NK-92 treated with Interleukin-12 subunit alpha and Interleukin-12 subunit beta, amount 100 ng/mL, for 24 hours (cell line): ENCODE results near the gene TOMM34.
A peak's percentile ranks its signal among the peaks of the same experiment; 100 is the strongest.

Experiments
- DNase-seq: peaks from one replicate; lab custom pipeline; 2025; lab: John Stamatoyannopoulos, UW

Gene TOMM34, protein sequence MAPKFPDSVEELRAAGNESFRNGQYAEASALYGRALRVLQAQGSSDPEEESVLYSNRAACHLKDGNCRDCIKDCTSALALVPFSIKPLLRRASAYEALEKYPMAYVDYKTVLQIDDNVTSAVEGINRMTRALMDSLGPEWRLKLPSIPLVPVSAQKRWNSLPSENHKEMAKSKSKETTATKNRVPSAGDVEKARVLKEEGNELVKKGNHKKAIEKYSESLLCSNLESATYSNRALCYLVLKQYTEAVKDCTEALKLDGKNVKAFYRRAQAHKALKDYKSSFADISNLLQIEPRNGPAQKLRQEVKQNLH

DNA sequence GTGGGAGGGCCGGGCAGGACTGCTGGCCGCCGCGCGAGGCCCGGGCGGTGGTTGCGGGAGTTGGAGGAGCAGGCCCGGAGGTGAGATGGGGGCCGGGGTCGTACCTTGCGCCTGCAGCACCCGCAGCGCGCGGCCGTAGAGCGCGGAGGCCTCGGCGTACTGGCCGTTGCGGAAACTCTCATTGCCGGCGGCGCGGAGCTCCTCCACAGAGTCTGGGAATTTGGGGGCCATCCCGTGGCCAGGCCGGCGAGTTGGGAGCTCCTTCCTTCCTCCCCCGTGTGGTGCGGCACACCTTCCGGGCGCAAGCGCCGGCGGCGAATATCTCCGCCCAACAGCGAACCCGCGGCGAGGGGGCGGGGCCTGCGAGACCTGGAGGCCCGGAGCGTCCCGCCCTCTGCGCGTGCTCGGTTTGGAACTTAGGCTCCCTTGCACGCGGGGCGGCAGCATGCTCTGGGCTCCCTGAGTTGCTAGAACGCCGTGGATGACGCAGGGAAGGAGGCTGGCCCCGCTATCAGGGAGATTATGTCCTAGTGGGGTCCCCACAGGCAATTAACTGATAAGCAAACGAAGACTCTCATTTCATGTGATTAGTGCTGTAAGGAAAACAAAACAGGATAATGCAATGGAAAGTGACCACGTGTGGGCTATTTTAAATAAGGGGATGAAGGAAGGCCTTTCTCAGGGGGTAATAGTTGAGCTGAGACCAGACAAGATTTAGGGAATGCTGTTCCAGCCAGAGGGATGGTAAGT lies at the start of gene TOMM34:
TOMM34 (minus strand) TSS at position 295 of the 750 bp plus-strand sequence; CDS start at position 231, 64 bp downstream.
- DNase-seq, result peak; percentile 94

DNA sequence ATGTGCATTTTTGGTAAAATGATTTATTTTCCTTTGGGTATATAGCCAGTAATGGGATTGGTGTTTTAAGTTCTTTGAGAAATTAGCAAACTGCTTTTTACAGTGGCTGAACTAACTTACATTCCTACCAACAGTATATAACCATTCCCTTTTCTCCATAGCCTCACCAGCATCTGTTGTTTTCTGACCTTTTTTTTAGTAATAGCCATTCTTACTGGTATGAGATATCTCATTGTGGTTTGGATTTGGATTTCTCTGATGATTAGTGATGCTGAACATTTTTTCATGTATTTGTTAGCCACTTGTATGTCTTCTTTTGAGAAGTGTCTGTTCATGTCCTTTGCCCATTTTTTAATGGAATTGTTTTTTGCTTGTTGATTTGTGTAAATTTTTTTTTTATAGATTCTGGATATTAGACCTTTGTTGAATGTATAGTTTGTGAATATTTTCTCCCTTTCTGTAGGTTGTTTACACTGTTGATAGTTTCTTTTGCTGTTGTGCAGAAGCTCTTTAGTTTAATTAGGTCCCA lies 48.4 kb upstream of the TOMM34 start:
- no peak for DNase-seq

DNA sequence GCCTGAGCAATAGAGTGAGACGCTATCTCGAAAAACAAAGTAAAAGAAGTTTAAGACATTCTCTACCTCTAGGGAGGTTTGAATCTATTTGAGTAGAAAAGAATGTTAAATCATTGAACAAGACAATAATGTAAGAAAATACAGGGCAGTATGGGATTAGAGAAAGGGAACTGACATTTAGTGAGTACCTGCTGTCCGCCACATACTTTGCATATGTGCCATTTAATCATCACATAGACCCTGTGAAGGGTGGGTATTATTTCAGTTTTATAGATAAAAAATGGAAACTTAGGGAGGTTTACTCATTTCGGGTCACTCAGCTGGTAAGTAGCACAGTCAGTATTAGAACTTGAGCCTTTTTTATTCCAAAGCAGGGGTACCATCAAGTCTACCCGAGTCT lies 37.5 kb upstream of the TOMM34 start:
- DNase-seq, result no peak

DNA sequence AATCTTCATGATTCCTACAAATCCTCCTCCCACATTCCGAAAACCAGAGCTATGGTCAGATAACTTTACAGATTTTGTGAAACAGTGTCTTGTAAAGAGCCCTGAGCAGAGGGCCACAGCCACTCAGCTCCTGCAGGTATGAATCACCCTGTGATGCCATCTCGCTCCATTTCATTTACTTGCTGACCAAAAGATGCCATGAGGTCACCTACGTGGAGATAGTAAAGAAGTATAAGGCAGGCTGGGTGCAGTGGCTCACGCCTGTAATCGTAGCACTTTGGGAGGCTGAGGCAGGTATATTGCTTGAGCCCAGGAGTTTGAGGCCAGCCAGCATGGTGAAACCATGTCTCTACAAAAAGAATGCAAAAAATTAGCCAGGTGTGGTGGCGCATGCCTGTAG lies 37.0 kb upstream of the TOMM34 start:
- no peak for DNase-seq

DNA sequence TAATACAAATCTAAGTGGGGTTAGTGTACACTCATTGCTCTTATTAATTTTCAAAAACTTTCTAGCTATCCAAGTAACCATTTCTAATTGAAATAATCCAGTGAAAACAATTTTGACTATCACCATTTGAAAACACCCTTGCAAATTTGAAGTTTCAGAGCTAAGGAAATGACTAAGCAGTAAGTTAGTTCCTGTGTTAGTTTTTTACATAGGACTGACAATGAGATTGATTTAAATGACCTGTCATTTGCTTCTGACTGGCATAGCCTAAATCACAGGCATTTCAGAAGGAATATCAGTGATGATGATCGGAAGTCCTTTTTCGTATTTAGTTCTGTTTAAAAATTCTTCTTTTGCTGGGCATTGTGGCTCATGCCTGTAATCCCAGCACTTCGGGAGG lies 33.1 kb upstream of the TOMM34 start:
- no peak for DNase-seq

DNA sequence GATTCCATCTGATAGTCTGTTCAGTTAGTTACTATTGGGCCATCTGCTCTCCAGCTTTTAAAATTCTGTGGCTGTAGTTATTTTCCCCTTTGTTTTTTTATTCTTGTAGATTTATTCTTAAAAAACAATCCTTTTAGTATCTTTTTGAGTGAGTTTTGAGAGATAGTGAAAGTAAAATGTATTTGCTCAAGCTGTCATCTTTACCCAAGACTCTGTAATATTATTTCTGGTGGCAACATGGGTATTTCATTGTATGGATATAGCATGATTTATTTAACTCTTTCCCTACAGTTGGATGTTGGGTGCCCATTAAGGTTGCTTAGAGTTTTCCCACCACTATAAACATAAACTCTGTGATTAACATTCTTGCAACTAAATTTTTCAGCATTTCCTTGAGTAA lies 30.8 kb upstream of the TOMM34 start:
- DNase-seq, result no peak

DNA sequence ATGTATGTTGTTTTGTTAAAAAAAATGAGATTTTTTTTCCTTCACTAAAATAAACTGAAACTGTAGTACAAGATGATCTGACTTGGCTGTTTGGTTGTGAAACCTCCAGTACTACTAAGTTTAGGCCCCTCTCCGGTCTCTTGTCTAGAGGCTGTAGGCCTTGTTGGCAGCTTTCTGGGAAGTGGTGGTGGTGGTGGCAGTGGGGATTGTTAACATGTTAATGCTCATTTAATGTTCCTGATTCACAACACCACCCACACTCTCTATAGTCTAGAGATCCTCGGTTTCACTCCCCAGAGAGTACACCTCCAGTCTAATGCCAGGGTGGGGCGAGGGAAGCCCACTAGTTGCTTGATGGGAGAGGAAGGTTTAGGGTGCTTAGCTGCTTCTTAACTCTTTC lies 30.2 kb upstream of the TOMM34 start:
- DNase-seq, result no peak

DNA sequence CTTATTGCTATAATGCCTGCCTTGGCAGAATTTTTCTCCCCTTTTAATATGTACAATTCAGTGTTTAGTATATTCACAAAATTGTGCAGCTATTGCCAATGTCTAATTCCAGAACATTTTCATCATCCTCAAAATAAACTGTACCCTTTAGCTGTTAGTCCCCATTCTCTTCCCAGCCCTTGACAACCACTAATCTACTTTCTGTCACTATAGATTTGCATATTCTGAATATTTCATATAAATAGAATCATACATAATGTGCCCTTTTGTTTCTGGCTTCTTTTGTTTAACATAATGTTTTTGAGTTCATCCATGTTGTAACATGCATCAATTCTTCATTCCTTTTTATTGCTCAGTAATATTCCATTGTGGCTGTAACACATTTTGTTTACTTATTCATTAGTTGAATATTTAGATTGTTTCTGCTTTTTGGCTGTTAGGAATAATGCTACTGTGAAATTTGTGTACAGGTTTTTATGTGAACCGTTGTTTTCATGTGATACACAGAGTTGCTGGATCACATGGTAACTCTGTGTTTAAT lies 28.5 kb upstream of the TOMM34 start:
- DNase-seq, result no peak

DNA sequence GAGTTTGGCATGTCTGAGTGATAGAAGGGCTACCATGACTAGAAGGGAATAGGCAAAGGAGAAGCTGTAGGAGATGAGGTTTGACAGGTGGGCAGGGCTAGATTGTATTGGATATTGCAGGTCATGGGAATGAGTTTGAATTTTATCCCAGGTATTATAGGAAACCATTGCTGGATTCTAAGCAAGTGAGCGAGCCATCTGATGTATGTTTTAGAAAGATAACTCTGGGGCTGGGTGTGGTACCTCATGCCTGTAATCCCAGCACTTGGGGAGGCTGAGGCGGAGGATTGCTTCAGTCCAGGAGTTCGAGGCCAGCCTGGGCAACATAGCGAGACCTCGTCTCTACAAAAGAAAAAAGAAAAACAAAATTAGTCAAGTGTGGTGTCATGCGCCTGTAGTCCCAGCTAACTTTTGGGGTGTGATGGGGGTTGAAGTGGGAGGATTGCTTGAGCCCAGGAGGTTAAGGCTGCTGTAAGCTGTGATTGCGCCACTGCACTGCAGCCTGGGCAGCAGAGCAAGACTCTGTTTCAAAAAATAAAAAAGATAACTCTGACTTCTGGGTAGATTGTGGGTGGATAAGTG lies 23.0 kb upstream of the TOMM34 start:
- no peak for DNase-seq

DNA sequence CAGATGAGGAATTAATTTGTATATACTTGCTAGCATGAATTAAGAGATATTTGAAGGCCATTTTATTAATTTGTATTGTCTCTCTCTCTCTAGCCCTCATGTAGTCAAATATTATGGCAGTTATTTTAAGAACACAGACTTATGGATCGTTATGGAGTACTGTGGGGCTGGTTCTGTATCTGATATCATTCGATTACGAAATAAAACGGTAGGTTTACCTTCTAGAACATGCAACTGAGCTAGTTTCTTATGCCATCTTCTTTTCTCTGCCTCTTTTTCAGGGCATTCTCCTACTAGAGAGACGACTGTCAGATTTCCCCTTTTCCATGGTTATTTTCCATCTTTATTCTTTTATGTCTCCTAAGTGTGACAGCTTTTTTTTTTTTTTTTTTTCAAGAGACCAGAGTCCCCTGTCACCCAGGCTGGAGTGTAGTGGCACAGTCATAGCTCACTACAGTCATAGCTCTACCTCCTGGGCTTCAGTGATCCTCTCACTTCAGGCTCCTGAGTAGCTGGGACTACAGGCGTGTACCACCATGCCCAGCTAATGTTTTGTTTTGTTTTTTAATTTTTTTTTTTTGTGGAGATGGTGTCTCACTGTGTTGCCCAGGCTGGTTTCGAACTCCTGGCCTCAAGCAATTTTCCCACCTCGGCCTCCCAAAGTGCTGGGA lies 21.7 kb upstream of the TOMM34 start:
- no peak for DNase-seq

DNA sequence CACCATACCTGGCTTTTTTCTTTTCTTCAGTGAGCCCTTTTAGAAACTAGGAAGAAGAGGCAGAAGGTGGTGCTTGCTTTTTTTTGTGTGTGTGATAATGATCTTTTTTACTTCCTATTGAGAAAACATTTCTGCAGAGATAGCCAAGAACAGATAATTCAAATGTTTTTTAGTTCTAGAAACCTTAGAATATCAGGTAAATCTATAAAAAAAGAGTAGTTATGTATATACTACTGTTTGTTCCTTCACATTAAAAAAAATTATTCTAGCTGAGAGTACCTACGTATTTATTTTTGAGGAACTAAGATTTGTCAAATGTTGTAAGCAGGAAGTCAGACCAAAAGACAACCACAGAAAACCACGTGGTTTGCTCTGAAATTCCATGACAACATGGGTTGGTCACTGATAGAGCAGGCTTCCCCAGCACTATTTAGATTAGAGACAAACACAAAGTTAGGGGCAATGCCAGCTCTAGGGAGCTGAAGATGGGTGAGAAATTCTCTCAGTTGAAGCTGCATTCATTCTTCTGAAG lies 19.0 kb upstream of the TOMM34 start:
- peak; percentile 27 for DNase-seq

DNA sequence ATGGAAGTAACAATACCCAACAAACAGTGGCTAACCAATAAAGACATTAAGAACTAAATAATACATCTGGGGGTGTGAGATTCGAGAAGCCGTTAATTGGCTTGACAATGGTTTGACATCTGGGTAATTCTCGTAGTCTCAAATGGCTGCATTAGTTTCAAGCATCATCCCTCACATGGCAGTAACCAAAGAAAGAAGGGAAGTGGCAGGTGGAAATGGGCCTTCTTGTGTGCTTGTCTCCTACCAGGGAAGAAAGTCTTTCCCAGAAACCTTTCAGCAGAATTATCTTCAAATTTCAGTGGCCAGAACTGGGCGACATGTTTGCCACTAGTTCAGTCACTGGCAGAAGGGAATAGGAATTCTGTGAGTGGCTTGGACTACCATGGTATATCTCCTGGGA lies 16.5 kb upstream of the TOMM34 start:
- no peak for DNase-seq

DNA sequence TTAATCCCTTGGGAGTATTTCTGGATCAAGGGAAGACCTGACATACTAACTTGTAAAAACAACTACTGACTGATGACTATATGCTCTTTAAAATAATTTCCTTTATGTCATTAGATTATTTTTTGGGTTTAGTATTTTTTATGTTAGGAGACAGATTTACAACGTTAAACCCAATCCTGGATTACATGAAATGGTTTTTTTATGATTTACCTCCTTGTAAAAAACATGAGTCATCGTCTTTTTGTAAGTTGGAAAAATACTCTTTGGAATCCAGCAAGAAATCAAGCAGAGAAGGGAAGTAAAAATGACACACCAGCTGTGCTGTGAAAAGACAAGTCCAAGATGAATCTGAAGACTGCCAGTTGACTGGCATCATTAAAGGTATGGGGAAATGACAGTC lies 12.9 kb upstream of the TOMM34 start:
- no peak for DNase-seq

DNA sequence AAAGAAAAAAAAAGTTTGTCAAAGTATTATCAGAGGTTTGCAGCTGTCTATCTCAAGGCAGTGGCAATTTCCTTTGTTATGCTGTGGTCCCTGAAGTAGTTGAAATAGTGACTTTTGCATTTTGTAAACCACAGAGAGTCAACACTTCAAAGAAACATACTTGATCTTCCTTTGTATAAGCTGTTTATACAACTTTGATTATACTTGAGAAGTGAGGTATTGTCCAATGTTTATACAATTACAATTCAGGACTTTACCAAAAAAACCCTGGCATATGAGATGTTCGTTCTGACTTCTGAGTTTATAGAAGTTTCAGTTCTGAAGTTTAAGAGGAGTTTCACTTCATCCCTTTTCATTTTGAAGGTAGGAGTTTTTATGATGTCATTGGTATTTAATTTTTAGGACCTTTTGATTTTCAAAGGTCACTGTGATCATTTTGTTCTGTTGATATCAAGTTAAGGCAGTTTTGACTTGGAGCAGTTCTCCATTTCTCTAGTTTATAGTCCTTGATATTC lies 10.1 kb upstream of the TOMM34 start:
- DNase-seq, result no peak

DNA sequence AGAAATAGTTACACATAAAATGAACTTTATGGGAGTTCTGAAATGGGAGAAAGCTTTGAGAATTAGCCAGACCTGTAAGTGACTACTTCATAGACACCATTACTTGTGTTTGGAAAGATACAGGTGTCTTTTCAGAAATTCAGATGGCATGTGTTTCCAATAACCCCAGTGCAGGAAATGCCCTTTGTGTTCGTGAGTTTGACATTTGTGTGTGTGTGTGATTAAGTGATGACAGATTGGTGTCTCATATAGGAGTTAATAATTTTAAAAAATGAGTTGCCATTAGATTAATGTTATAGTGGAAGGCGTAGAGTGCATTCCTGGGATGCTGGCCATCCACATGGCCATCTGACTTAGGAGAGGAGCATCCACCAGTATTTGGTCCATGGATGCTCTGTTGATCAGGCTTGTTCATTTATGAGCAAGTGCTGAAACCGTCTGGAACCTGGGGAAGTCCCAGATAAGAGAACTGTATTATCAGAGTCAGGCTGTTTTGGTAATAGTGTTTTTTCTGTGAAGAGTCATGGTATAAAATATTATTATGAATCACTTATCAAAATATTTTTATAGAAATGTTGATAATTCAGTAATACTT lies 9.2 kb upstream of the TOMM34 start:
- DNase-seq, result no peak

DNA sequence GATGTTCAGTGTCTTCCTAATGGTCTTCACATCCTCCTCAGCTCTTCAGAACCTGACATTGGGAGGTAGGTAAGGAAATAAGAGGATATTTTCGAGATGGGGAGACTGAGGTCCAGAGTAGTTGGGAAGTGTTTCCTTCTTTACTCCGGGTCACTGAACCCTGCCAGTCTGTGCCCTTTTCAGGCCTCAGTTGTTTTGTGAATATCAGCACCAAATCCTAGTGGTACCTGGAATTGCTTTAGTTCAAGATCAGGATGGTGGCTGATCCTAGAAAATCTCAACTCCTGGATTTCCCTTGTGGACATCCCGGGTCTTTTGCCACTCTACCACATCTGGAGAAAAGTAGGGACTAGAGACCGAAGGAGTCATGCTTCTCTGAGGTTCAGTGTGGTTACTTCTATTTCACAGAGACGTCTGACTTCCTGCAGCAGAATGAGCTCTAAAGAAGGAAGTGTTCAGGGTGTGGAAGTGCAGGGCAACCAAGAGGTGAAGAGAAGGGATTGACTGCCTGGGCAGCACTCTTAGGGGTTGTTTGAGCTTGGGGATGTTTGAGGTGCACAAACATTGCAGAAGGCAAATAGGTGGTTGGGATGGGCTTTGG lies 7.1 kb upstream of the TOMM34 start:
- DNase-seq, result no peak

DNA sequence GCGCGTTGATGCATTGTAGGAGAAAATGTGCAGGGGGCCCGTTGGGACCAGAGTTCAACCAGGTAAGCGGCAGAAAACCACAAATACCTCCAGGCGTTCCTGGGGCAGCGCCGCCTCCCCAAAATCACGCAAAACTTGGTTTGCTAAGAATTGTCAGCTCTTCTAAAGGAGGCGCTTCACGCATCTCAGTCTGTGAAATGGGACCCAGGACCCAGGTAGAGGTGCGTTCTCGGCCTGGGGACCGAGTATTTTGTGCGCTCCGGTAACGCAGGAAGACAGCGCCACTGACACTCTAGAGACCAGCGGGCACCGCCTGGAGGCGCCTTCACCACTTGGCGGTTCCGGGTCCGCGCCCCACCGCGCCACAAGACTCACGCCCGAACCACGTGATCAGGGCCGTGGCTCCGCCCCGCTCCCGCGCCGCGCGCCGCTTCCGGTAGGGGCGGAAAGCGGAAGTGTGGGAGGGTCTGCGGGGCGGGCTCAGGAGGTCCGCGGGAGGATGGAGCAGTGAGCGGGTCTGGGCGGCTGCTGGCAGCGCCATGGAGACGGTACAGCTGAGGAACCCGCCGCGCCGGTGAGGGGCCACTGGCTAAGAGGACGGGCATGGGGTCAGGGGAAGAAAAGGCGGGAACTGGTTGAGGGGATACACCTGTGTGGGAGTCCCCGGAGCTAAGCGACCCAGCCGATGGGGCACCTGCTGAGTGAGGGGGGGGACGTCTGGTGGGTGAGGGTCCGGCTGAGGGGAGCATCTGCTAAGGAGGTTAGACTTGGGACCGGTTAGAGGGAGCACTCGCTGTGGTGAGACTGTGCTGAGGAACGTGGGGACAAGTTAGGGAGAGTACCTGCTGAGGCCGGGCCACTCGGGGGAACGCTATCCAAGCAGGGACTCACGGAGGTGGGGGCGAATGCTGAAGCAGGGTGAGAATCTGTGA lies 6.1 kb upstream of the TOMM34 start, which contains the start of gene STK4:
STK4 (plus strand) TSS at position 483 of the 932 bp plus-strand sequence; CDS start at position 540, 57 bp downstream.
- DNase-seq, result peak; percentile 89

DNA sequence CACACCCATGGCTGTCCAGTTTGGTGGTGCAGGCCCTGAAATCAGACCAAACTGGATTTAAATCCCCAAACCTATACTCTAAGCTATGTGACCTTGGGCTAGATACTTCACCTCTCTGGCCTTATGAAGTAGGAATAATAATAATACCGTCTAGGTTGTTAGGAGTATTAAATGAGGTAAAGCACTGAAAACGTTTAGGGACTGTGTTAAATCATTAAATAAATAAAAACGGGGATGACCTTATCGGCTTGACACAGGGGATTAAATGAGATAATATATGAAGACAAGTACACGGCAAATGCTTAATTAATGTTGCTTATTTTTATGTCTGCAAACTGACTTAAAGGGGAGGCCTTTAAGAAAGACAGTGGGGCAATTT lies 5.4 kb upstream of the TOMM34 start:
- DNase-seq, result no peak

DNA sequence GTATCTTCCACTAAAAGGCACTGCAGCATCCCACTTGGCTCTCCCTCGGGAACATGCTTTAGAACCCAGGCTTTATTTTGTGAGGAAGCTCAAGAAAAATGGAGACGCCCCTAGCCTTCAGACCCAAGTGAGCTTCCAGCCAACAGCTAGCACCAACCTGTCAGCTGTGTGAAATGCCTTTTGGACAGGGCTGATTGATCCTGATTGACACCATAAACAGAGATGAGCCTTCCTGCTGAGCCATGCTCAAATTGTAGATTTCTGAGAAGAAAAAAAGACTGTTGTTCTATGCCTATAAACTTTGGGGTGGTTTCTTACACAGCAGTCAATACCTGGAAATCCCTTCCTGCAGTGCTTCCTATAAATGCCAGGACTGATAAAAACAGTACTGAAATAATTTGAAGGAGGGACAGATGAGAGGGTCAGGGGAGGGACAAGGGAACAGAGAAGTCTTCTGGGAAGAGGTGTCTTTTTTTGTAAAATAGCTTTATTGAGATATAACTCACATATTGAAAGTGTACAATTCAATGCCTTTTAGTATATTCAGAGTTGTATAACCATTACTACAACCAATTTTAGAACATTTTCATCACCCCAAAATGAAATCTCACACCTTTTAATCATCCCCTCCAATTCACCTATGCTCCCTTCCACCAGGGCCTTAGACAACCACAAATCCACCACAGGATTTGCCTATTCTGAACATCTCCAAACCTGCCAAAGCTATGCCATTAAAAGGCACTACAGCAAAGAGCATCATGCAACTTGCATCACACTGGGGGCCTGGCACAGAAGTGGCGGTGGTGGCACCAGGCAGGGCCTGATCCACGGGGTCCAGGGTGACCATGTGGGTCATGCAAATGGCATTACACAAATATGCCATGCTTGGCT lies 3.4 kb upstream of the TOMM34 start:
- no peak for DNase-seq
